T-helper 2 cell (primary cell): ENCODE results near the gene DCAF8.
"Not testable (repeated sequence)": the region's sequence is repeated elsewhere in the genome, so short reads cannot be mapped to it uniquely, and the experiment has no call there.

Source experiments
- DNase-seq, 5 experiments: peaks; one replicate each; pipeline versions ENCODE4 v3.0.0 to v3.0.0-alpha.2; 2012 to 2022
- total RNA-seq, 2 donors: gene quantifications; one replicate each; lab custom pipeline; 2026; lab: John Stamatoyannopoulos, UW

DCAF8 gene
- total RNA-seq: 75.4 to 89.1 reads per million in 2 donors

- peak; percentile 93 to 99 (median 96) for DNase-seq
Observed at GRCh38 chr1:160261893-160262794, at the start of gene DCAF8. Gene DCAF8 (minus strand): TSS chr1:160262549. CDS start chr1:160244008, 18,541 bp downstream.

DNA sequence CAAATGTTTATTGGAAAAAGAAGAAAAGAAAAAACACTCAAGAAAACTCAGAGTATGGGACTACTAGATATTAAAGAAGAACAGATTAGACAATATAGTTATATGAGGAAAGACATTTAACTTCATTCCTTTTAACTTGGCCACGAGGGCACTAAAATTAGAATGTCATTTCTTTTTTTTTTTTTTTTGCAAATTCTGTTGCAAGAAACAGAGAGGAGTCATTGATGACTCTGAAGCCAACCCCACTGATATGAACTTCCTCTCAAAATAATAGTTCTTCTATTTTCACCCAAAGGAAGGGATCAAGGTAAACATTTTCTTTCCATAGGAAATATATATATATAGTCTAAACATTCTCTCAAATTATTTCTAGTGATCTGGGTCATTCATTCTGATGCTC lies 47.2 kb upstream of the DCAF8 start:
- DNase-seq: no peak

GRCh38 chr1:160309185-160309557 lies 46.8 kb upstream of the DCAF8 start:
- no peak for DNase-seq

GRCh38 chr1:160308451-160309184 lies 46.3 kb upstream of the DCAF8 start:
- no peak for DNase-seq

DNA sequence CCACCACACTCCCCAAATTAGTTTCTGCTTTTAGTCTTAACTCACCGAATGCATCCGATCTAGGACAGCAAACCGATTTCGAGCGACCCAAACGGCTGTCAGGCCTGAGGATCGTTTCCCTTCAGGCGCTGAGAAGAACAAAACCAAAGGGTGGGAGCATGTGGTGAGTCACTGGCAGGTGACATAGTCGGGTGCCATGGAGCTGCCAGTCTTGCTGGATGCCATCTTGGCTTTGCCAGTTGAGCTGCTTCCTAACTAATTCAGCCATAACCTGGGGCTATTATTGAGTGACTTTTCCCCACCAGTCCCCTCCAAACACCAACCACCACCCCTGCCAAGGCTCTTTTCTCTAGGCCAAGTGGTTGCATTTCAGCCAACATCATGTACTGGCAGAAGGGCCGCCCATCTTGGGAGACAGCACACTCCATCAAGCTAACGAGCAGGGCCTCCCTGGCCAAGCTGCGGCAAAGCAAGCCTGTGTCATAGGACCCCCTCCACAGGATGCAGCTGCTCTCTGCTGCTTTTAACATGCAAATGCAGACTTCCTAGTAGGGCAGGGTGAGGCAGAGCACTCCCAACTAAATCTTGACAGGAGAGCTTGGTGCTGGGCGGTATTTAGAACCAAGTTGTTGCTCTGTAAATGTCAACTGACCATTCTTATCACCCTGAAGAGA lies 44.9 kb upstream of the DCAF8 start:
- DNase-seq: no peak

DNA sequence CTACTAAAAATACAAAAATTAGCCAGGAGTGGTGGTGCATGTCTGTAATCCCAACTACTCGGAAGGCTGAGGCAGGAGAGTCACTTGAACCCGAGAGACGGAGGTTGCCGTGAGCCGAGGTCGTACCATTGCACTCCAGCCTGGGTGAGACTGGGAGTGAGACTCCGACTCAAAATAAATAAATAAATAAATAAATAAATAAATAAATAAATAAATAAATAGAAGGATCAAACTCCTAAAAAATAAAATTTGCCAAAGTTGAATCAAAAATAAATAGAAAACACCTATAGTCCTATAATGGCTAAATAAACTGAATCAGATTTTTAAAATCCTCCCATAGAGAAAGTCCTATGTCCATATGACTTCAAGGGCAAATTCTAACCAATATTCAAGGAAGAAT lies 37.8 kb upstream of the DCAF8 start:
- DNase-seq: no peak

DNA sequence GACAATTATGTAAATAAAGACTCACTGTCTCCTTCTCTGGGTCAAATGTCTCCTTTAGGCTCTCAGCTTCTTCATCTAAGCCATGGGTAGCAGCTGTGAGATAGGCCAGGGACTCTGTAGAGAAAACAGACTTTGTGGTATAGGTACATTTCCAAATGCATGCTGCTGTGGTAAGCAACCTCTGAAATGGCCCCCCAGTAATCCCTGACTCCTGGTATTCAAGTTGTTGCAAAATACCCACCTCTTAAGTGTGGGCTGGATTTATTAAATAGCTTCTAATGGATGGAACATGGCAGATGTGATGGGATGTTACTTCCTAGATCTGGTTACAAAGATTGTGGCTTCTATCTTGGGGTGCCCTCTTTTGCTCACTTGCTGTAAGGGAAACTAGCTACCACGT lies 33.7 kb upstream of the DCAF8 start:
- DNase-seq: no peak

DNA sequence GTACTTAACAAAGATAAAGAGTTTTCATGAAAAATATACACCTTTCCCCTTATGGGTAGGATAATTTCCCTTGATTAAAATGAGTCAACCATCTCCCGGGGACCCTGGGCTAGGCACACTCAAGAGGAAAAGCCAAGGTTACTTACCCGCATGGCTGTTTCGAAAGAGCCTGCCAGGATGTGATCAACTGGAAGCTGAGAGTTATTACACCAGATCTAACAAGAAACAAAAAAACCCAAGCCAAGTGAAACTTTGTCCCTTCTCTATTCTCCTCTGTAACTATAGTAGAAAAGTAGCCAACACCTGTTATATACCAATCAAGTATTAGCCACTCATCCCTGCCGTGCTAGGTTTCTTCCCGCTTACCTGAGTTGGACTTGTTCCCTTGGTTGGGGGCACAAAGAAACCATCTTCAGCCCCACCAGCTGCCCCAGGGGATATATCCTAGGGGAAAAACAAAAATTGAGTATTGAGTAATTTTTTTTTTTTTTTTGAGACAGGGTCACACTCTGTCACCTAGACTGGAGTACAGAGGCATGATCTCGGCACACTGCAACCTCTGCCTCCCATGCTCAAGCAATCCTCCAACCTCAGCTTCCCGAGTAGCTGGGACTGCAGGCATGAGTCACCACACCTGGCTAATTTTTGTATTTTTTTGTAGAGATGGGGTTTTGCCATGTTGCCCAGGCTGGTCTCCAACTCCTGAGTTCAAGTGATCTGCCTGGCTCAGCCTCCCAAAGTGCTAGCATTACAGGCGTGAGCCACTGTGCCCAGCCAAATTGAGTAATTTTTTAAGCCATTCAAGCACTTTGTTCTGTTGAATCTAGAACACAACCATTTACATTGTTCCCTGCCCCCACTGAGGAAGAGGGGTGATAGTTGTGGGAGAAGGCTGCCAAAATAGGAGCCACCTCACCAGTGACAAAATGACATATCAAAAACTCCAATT lies 30.9 kb upstream of the DCAF8 start:
- DNase-seq: no peak

DNA sequence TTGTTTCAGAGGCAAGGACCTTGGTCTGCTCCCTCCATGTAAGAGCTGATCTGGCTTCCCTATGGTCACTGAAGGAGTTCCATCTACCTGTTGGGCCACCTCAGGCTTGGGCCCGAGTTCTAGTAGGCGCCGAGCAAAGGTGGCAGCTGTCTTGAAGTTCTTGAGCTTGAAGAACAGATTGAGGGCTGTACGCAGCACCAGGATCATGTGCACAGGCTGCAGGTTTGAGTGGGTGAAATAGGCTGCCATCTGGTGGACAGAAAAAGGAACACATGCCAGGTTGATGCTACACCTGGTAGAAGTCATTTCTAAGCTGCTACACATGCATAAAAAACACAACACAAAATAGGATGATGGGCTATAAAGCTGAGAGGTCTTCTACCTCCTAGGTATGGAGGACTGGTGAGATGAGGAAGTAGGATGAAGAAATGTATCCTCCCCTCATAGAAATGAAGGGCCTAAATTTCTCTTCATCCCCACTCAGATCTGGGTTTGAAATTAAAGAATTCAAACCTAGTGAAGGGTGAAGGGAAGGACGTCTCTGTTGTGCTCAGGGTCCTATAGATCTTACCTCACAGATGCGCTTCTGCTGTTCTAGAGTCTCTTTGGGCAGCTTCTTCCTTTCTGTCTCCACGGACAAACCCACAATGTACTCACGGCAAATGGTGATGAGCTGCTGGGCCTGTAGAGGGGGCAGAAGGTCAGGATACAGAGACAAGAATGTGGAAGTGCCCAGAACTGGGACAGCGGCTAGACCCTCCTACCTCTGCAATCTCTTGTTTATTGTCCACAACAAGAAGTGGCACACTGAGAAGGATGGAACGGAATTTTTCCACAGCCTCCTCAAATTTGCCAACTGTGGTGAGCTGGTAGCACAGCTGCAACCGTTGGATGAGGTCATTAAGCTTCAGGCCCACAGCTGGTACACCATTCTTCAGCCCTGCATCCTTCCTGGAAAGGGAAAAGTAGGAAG lies 29.2 kb upstream of the DCAF8 start:
- peak; percentile 13 to 84 (median 42) for DNase-seq

DNA sequence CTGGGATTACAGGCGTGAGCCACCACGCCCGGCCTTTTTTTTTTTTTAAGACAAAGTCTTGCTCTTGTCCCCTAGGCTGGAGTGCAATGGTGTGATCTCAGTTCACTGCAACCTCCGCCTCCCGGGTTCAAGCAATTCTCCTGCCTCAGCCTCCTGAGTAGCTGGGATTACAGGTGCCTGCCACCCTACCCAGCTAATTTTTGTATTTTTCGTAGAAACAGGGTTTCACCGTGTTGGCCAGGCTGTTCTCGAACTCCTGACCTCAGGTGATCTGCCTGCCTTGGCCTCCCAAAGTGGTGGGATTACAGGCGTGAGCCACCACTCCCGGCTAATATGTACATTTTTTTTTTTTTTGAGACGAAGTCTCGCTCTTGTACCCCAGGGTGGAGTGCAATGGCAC lies 25.4 kb upstream of the DCAF8 start:
- DNase-seq: not testable (repeated sequence)

DNA sequence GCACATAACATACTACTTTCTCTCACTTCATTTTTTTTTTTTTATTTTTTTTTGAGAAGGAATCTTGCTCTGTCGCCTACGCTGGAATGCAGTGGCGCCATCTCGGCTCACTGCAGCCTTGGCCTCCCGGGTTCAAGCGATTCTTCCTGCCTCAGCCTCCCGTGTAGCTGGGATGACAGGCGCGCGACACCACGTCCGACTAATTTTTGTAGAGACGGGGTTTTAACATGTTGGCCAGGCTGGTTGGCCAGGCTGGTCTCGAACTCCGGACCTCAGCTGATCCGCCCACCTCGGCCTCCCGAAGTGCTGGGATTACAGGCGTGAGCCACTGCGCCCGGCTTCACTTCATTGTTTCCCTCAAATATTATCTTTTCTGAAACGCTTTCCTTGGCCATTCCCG lies 23.2 kb upstream of the DCAF8 start:
- DNase-seq: no peak

- peak; percentile 80 to 95 (median 89) for DNase-seq
Observed at GRCh38 chr1:160284782-160285344, 22.5 kb upstream of the DCAF8 start, which contains the start of gene PEX19. Gene PEX19 (minus strand): TSS chr1:160285133. CDS start chr1:160285124, 9 bp downstream.

GRCh38 chr1:160284220-160284781 lies 22.0 kb upstream of the DCAF8 start:
- DNase-seq: peak in 1 of 5 experiments; percentile 53

GRCh38 chr1:160282807-160283206 lies 20.5 kb upstream of the DCAF8 start:
- no peak for DNase-seq

- DNase-seq: no peak
Observed at GRCh38 chr1:160277987-160278386, 15.6 kb upstream of the DCAF8 start.

DNA sequence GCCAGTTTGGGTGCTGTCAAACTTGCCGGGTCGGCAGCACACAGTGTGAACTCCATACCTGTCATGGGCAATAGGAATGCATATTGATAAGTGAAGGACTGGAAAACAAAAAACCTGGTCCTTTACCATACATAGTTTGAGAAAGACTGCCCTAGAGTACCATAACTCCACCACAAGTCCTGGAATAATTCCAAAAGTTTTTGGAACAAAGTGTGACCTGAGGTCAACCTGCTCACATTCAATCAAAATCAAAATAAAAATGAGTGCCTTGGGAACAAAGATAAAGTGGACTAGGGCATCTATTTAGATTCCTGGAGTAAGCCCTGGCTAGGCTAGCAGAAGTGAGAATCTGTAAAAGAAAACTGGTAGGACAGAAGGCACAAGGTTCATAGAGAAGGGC lies 15.0 kb upstream of the DCAF8 start:
- no peak for DNase-seq

DNA sequence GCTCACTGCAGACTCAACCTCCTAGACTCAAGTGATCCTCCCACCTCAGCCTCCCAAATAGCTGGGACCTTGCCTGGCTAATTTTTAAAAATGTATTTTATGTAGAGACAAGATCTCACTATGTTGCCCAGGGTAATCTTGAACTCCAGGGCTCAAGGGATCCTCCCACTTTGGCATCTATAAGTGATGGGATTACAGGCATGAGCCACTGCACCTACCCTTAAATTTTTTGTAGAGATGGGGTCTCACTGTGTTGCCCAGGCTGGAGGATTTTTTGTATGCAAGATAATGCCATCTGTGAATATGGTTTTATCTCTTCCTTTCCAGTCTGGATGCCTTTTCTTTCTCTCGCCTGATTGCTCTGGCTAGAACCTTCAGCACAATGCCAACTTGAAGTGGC lies 8.7 kb upstream of the DCAF8 start:
- DNase-seq: no peak

DNA sequence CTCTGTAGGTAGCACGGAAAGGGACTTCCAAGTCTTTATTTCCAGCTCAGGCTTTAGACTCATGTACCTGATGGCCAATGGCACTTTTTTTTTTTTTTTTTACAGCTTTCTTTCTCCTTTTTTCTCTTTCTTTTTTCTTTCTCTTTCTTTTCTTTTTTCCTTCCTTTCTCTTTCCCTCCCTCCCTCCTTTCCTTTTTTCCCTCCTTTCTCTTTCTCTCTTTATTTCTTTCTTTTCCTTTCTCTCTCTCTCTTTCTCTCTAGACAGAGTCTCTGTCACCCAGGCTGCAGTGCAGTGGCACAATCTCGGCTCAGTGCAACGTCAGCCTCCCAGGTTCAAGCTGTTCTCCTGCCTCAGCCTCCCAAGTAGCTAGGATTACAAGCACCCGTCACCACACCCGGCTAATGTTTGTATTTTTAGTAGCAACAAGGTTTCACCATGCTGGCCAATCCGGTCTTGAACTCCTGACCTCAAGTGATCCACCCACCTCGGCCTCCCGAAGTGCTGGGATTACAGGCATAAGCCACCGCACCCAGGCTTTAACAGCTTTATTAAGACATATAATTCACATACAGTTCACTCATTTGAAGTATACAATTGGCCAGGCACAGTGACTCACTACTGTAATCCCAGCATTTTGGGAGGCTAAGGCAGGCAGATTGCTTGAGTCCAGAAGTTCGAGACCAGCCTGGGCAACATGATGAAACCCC lies 5.1 kb upstream of the DCAF8 start:
- no peak for DNase-seq

DNA sequence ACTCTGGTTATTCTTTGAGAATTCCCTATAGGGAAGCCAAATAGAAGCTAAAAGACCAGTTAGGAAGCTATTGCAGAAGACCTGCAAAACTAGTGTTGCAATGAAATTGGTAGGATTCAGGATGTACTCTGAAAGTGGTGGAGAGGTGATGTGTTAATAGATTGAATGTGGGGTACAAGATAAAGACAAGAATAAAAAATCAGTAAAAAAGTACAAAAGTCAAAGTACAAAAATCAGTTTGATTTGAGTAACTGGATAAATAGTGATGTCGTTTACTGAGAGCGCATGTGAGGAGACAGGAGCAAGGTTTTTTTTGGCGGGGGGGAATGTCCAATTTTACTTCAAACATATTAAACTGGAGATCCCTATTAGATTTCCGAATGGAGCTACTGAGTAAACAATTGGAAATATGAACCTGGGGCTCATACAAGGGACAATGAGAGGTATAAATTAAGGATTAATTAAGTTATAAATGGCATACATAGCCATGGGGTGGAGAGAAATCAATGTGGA lies 2.5 kb upstream of the DCAF8 start:
- DNase-seq: no peak
